Suprapubic skin (tissue), 3 donors: Measurements from ENCODE around the gene CEP85L.

Experiments
- CTCF ChIP-seq, 2 donors: fragments of 200-600 bp in 1 of 2; fragments of 450-650 bp in 1 of 2; sonication (generic) in 1 of 2; IDR thresholded peaks; one replicate each; pipeline ENCODE4 v1.5.1; 2016 to 2019; ENCODE audit warnings: antibody characterized with exemption in 2 of 2, mild to moderate bottlenecking in 1 of 2, moderate library complexity in 1 of 2
- EP300 ChIP-seq: sonication (generic); formaldehyde crosslinking; IDR thresholded peaks from one replicate; pipeline ENCODE4 v1.6.1; 2017; ENCODE audit warnings: antibody characterized with exemption
- POLR2A ChIP-seq, 2 donors: fragments of 450-650 bp; IDR thresholded peaks; one replicate each; pipeline ENCODE4 v1.6.1; 2017; ENCODE audit warnings: antibody characterized with exemption in 2 of 2, mild to moderate bottlenecking in 2 of 2, moderate library complexity in 2 of 2

- TF ChIP-seq CTCF (IDR thresholded peaks at IDR 0.05) (no peak), POLR2A (IDR thresholded peaks at IDR 0.05) (no peak), EP300 (no peak)
These were observed 145.7 kb downstream of the CEP85L start for GRCh38 chr6:118505656-118506055.
